NCI-H446 (cell line): ENCODE measurements around the gene ICAM2.

Source experiments
- DNase-seq, 2 experiments: peaks; one replicate each; lab custom pipeline; 2025; lab: John Stamatoyannopoulos, UW

Gene ICAM2

DNA sequence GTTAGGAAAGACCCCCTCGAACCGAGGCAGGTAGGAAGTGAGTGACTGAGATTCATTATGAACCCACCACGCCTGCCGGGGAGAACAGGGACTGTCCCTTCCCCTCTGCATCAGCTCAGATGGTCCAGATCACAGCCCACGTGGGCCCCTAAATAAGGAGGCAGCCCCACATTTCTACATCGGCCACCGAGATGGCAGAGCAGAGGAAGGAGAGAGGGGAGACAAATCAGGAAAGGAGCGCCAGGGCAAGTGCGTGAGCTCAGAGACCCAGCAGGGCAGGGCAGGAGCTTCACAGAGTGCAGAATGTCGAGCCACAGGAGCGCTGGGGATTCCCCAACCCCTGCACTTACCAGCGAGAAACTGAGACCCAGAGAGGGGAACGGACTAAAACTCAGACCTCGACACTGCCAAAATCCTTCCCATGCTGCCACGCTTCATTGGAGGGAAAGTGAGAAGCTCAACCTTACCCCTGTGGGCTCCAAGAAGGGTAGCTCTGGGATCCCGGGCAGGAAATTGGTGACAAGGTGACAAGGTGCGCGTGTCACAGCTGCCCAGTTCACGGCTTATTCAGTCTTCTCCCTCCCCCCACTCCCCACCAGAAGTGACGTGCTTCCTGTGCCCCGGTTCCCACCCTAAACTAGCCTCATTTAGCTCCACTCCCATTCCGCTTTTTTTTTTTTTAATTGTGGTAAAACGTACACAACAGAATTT, at the start of gene ICAM2:
ICAM2 (minus strand) TSS at position 578 of the 711 bp plus-strand sequence. CDS start 13,942 bp downstream, outside the sequence.
- no peak for DNase-seq

DNA sequence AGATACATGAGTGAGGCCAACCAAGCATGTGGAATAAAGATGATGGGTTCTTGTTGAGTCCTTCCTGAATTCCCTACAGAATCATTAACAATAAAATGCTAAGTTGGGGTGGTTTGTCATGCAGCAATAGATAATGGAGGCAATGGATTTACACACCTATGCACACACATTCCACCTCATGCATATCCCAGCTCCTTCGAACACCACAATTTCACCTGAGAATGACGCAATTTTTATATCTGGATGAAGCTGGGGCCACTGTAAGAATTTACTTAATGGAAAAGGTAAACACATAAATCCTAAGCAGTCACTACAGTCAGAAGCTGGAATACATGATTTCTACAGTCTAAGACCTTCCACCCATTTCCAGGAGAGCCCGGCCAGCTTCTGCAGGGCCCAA, 49.8 kb upstream of the ICAM2 start:
- DNase-seq: no peak

- no peak for DNase-seq
These were observed 48.7 kb upstream of the ICAM2 start for GRCh38 chr17:64069143-64069542.

DNA sequence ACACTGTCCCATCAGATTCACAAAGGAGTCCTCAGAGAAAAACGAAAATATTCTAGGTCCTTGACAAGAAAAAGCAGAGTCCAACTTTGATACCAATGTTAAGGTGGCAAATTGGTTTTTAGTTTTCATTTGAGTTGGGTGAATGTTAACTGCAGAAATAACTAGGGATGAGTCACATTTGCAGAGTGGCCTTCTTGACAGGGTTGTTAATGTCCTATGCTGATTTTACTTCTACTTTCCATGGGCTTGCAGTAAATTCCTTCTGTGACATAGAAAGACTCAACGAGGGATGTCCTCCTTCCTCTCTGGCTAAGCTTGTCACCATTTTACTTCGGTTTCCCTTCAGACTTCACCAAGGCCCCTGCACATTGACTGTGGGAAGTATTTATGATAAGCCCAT, 47.2 kb upstream of the ICAM2 start:
- DNase-seq: no peak

DNA sequence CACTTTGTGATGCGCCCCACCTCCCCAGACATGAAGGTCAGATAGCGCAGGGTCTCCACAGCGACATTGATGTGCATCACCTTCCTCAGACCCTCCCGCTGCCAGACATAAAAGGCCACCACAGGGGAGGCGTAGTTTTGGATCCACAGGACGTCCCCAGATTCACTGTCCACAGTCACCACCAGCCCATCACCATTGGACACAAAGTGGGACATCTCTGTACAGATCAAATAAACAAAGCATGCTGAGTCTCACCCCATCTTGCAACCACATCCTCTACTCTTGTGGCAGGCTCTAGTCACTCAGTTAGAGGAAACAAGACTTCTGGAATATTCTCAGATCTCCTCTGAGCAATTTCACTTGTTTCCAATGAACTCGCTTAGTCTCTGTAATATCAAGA, 46.3 kb upstream of the ICAM2 start:
- DNase-seq: no peak

DNA sequence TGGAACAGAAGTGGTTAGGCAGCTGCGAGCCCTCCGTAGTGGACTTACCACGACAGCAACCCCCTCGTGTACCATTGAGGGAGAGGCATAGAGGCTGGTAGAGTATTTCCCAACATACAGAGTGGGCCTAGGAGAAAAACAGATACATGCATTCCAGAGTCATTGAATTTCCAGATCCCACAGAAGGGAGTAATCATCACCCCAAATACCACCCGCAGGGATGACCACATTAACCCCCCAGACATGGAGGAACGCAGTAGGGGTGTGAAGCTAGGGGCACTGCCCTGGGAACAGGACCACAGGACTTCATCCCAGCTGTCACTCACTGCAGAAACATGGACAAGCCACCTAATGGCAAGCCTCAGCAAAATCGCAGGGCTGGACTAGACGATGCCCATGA, 44.7 kb upstream of the ICAM2 start:
- no peak for DNase-seq

DNA sequence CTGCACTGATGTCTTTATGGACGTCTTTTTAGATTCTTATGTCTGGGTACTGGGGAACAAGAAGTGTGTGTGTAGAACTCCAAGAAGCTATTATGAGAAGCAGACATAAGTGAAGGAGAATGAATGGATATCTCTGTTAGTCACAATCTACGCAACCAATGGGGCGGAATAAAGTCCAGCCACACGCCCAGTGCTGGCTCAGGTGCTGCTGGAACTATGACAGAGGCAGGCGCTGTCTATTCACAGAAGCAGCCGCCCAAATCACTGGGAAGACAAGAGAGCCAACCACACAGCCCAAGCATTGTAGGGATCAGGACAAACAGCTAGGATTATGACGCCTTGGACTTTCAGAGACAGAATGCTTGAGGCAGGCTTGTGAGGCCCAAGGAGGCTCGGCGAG, 43.9 kb upstream of the ICAM2 start:
- no peak for DNase-seq

- peak in 1 of 2 experiments; percentile 6 for DNase-seq
These were observed 43.4 kb upstream of the ICAM2 start for GRCh38 chr17:64063766-64064224.

- no peak for DNase-seq
These were observed 42.7 kb upstream of the ICAM2 start for GRCh38 chr17:64063088-64063487.

DNA sequence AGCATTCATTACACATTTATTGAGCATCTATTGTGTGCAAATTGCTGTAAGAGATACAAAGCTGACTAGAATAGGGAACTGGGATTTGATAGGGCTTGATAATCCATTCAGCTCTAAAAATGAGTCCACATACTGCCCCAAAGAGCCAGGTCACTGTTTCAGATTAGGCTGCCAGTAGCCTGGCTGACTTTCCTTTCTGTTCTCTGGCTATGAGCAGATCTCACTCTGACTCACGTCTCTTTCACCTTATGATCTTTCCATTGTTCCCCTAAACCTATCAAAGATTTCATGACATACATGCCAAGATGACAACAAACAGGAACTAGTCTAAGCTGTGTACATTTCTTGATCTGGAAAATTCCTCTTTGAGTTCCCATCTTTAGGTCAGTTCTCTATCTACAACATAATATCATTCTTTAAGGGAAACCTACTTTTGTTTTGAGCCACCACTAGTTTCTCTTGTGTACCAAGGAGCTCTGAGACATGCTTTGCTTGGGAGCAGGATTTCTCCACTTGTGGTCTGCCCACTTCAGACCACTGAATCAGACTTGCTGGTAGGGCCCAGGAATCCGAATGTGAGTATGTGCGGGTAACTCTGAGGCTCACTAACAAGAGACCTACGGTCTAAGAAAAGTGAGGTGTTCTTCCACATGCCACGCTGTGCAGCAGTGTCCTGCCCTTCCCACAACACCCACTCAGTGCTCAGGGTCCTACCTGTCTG, 40.9 kb upstream of the ICAM2 start:
- DNase-seq: no peak

DNA sequence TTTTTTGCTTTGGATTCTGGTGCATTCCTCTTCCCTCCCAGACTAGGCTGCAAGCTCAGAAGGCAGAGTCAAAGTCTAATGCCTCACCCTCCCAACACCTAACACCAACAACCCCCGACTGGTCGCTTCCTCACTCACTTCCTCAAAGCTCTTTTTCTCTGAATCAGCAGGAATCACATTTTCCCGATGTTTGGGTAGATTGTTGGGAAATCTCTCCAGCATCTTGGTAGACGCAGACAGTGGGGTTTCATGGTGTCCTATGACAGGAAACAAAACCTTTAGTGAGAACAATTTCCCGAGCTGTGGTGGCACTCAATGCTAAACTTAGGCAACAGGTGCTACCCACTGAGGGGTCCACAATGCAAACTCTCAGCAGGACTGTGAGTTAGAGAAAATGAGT, 39.9 kb upstream of the ICAM2 start:
- DNase-seq: no peak

DNA sequence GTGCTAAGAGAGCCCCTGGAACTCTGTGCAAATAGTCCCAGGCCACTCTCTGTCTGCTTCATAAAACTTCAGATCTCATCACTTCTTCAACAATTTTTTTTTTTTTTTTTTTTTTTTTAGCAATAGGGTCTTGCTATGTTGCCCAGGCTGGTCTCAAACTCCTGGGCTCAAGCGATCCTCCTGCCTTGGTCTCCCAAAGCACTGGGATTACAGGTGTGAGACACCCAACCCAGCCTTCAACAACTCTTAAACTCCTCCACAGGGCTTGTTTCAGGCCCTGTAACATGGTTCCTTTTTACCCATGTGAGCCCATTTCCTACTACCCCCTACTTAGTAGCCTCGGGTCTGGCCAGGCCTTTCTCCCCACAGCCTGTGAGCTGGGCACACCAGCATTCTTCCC, 39.3 kb upstream of the ICAM2 start:
- DNase-seq: no peak

GRCh38 chr17:64058621-64059020, 38.2 kb upstream of the ICAM2 start:
- no peak for DNase-seq

DNA sequence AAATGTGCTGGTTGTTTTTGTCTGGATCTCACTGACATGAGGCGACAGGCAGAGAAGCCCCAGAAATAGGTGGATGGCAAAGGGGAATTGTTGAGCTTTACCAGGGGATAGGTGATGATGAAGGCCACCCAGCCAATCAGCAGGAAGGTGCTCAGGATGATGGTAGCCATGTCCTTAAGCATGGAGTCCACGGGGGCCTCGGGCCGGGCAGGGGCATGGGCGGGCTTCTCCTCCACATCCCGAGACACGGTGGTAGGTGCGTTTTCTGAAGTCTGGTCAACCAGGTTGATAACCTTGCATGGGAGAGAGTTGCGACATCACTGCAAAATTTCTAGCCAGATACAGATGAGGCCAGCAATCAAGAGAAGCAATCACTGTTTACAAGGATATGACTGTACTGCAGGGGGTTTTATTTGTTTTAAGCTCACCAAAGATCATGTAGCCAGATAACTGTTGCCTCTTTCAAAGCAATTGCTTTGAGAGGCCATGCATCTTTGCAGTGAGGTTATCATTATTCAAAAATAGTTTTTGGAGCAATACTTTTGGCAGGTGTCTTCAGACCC, 37.3 kb upstream of the ICAM2 start:
- no peak for DNase-seq

DNA sequence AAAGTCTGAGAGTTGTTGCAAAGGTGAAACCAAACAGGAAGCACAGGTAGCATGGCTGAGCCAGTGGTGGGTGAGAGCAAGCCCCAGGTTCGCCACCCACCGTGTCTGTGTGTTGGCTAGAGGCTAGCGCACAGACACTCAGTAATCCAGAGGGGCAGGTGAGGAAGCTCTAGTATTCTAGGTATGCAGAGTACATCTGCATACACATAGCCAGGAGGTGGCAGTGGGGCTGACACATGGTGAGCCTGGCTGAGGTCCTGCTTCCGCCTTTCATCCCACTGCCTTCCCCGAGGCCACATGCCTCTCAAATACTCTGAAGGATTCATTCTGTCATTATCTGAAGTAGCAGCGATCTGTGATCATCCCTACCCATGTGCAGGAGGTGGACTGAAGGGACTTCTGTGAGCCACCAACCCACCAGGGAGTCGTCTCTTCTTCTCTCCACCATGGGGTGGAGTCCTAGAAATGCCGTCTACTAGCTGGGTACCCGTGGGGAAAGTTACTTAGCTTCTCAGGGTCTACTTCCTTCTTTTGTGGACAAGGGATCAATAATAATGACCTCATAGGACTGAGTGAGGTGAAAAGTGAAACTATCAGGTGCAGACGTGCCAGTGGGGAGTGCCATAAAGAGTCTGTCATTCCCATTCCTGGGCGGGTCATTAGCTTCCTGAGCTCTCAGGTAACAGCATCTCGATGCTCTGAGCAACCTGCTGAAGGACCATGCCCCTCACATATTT, 36.0 kb upstream of the ICAM2 start:
- DNase-seq: no peak

DNA sequence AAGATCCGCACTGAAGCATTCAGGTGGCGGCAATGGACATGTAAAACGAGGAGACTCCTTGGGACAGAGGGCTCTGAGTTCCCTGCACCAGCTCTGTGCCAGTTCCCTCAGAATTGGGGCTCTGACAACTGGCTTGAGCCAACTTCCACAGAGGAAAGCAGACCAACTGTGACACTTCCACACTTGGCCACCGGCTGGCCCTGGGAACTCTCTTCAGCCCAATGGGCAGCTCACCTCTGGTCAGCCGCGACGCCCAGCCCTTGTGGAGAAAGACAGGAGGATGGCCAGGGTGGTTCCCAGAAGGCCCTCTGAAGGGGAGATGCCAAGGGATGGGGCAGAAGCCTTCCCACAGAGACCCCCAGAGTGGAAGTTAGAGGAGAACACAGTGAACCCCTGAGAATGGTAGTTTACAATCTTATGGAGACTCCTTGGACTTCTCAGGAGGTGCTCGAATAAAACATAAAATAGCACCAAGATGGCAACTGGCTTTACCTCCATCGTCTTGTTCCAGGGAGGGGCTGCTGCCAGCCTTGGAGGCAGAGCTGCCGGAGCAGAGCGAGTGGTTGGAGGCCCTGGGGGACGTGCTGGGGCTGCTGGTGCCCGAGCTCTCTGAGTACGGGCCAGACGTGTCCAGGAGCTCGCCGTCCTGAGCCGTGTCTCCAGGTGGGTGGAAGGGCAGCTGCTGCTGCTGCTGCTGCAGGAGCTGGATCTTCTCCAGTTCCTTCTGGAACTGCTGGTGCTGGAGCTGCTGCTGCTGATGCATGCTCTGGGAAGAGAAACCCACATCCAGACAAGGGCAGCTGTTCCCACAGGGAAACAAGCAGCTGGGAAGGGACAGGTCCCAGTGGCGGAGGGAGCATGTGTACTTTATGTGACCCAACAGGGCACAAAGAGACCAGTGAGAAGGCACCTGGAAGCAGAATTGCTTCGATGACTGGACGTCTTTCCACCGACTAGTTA, 35.0 kb upstream of the ICAM2 start:
- no peak for DNase-seq

DNA sequence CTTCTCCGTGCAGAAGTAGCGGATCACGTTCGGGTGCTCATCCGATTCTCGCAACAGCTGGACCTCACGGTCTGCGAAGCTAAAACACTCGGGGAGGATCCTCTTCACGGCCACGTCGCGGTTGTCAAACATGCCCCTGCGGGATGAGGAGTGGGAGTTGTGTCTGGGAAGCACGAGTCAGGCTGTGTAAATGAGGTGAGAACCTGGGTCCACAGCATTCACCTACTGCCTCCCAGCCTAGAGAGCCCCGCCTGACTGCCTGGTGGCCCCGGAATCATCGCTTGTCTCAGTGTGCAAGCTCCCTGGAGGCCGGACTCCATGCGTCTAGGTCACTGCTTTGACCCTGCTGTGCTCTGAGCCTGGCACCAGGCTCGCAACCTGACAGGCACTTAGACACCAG, 33.9 kb upstream of the ICAM2 start:
- no peak for DNase-seq

DNA sequence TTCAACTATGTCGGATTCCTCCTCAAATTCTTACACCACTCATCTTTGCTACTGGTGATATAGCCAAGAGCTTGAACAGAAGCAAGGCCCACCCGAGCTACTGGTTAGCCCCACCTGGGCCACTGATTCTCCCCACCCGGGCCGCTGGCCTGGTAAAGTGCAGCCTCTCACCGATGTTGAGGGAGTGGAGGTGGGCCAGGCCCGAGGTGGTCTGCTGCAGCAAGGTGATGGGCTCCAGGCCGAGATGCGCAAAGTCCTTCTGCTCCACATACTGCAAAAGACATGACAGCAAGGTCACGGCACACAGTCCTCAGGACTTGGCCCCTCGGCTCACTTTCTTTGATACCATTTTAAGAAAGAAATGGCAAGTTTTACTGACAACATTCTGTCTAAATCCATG, 32.7 kb upstream of the ICAM2 start:
- DNase-seq: no peak

- no peak for DNase-seq
These were observed 30.7 kb upstream of the ICAM2 start for GRCh38 chr17:64051153-64051552.

- no peak for DNase-seq
These were observed 28.4 kb upstream of the ICAM2 start for GRCh38 chr17:64048805-64049204.

DNA sequence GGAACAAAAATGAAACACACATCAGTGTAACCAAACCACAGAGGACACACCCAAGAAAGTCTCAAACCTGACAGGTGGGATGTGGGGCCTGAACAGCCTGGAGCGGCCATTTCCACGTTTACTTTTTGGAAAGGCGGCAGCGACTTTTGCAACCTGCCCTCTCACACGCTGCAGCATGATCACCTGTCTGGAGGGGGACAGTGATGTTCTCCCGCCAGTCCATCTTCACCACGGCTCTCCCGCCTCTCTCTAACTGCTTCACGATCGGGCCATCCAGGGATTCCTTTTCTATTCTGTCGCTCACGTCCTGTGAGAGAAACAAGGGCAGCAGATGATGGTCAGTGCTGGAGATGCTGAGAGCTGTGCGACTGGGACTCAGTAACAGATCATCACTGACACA, 24.7 kb upstream of the ICAM2 start:
- no peak for DNase-seq
